Endothelial cell of umbilical vein (primary cell): Measurements from ENCODE around the gene GLRX5. TPM values are rescaled to one million over a fixed set of nuclear protein-coding genes. Genes with fewer than 3 reads are reported as not detected.

Experiments
- BruUV-seq: library from RNA; stranded (reverse); fragments of 400-500 nt; replicated peaks from 2 replicates; lab custom pipeline; 2021; lab: Mats Ljungman, UMichigan
- CTCF ChIA-PET: fragments of 300-600, 350-600 bp; sonication (Branson Sonifier 250); formaldehyde crosslinking; loops from one replicate; lab custom pipeline; 2021; ENCODE audit warnings: antibody characterized with exemption, inconsistent platforms; lab: Charles Lee
- POLR2A ChIA-PET: fragments of 300-600, 350-600 bp; sonication (Branson Sonifier 250); formaldehyde crosslinking; loops from one replicate; lab custom pipeline; 2021; ENCODE audit warnings: antibody characterized with exemption, inconsistent platforms; lab: Charles Lee
- DNase-seq: peaks from one replicate; pipeline ENCODE4 v3.0.0-alpha.2; 2011; ENCODE audit warnings: low read depth, low spot score
- FAIRE-seq: peaks from 2 replicates; lab custom pipeline; 2011; peaks lifted over from hg19 to GRCh38; lab: Jason Lieb, UNC
- H2AFZ ChIP-seq: 2 replicates; pipeline ENCODE4 v1.6.0; 2012; ENCODE audit warnings: low read depth, low read length, control low read depth, inconsistent platforms
- H3K27ac ChIP-seq: 2 replicates; pipeline ENCODE4 v1.5.1; 2011; ENCODE audit warnings: low read depth, mild to moderate bottlenecking, control low read depth, low read length, moderate library complexity; ENCODE audit not compliant: insufficient read depth
- H3K27me3 ChIP-seq, 2 experiments: 2 replicates each; pipeline versions ENCODE4 v1.6.0 to v1.6.1; 2011; ENCODE audit warnings: low read length in 2 of 2, mixed read lengths in 1 of 2; ENCODE audit not compliant: control insufficient read depth in 2 of 2, insufficient read depth in 2 of 2
- H3K36me3 ChIP-seq, 2 experiments: 2 replicates in 1 of 2; 3 replicates in 1 of 2; pipeline ENCODE4 v1.5.1; 2011; ENCODE audit warnings: low read length in 2 of 2, mild to moderate bottlenecking in 1 of 2, moderate library complexity in 1 of 2; ENCODE audit not compliant: control insufficient read depth in 2 of 2, insufficient read depth in 2 of 2; ENCODE audit errors: extremely low read depth in 1 of 2
- H3K4me1 ChIP-seq: 3 replicates; pipeline ENCODE4 v1.5.1; 2011; ENCODE audit warnings: mild to moderate bottlenecking, low read length; ENCODE audit not compliant: control insufficient read depth, insufficient read depth; ENCODE audit errors: extremely low read depth
- H3K4me2 ChIP-seq: 2 replicates; pipeline ENCODE4 v1.6.1; 2011; ENCODE audit warnings: low read length, control low read depth, mixed read lengths; ENCODE audit not compliant: insufficient read depth
- H3K4me3 ChIP-seq, 3 experiments: fragments of 200-600 bp in 1 of 3; sonication (generic), shearing (Covaris generic) in 1 of 3; replicated peaks in 1 of 3; 2 replicates each; pipeline ENCODE4 v1.5.1; 2011 to 2016; ENCODE audit warnings: control low read depth in 3 of 3, low read length in 3 of 3, mild to moderate bottlenecking in 2 of 3, inconsistent platforms in 1 of 3, low read depth in 1 of 3, moderate library complexity in 1 of 3; ENCODE audit not compliant: insufficient read depth in 1 of 3
- H3K79me2 ChIP-seq: 2 replicates; pipeline ENCODE4 v1.6.0; 2012; ENCODE audit warnings: low read length, inconsistent platforms; ENCODE audit not compliant: control insufficient read depth, insufficient read depth
- H3K9ac ChIP-seq: replicated peaks from 2 replicates; pipeline ENCODE3; 2011; ENCODE audit warnings: low read length, control low read depth; ENCODE audit not compliant: insufficient read depth; ENCODE audit errors: extremely low read depth
- H3K9me1 ChIP-seq: replicated peaks from 3 replicates; pipeline ENCODE4 v1.6.0; 2011; ENCODE audit warnings: mild to moderate bottlenecking, low read length; ENCODE audit not compliant: control insufficient read depth, insufficient read depth; ENCODE audit errors: extremely low read depth
- H3K9me3 ChIP-seq: replicated peaks from 2 replicates; pipeline ENCODE4 v1.5.1; 2012; ENCODE audit warnings: low read length, inconsistent platforms; ENCODE audit not compliant: control insufficient read depth, insufficient read depth
- H4K20me1 ChIP-seq: replicated peaks from 2 replicates; pipeline ENCODE3; 2011; ENCODE audit warnings: mild to moderate bottlenecking, low read length; ENCODE audit not compliant: control insufficient read depth, insufficient read depth; ENCODE audit errors: extremely low read depth
- EZH2 ChIP-seq: IDR thresholded peaks from 2 replicates; pipeline ENCODE4 v1.6.1; 2012; ENCODE audit warnings: borderline replicate concordance, low read depth, mild to moderate bottlenecking, moderate library complexity, low read length, inconsistent platforms; ENCODE audit not compliant: severe bottlenecking
- FOS ChIP-seq: IDR thresholded peaks from 2 replicates; pipeline ENCODE4 v1.6.1; 2011; ENCODE audit warnings: mild to moderate bottlenecking, low read length, moderate library complexity, borderline replicate concordance; ENCODE audit not compliant: insufficient read depth
- GATA2 ChIP-seq: IDR thresholded peaks from 2 replicates; pipeline ENCODE4 v1.7.0; 2011; ENCODE audit warnings: low read depth, mild to moderate bottlenecking, moderate library complexity, mixed read lengths, low read length; ENCODE audit not compliant: insufficient read length, insufficient read depth
- JUN ChIP-seq: IDR thresholded peaks from 2 replicates; pipeline ENCODE4 v1.6.1; 2011; ENCODE audit warnings: borderline replicate concordance, low read depth; ENCODE audit not compliant: insufficient read length, insufficient read depth
- MAX ChIP-seq: IDR thresholded peaks from 2 replicates; pipeline ENCODE4 v1.6.1; 2011; ENCODE audit not compliant: insufficient read depth, insufficient read length
- MYC ChIP-seq: IDR thresholded peaks from one replicate; pipeline ENCODE4 v1.6.1; 2011; ENCODE audit warnings: mild to moderate bottlenecking, low read depth, low read length
- POLR2A ChIP-seq: IDR thresholded peaks from 2 replicates; pipeline ENCODE4 v1.6.1; 2012; ENCODE audit warnings: low read depth, mild to moderate bottlenecking, control low read depth, low read length
- POLR2AphosphoS5 ChIP-seq: IDR thresholded peaks from 2 replicates; pipeline ENCODE4 v1.6.1; 2012; ENCODE audit warnings: low read depth, mild to moderate bottlenecking, control low read depth, low read length, moderate library complexity; ENCODE audit not compliant: insufficient read depth
- dilution Hi-C: fragments of 300-500 bp; cut with MboI; formaldehyde crosslinking; loops from one replicate; pipeline ENCODE4 v1.15.0; 2019; ENCODE audit warnings: low sequenced_read_pairs; ENCODE audit not compliant: extremely low pct_ligation_motif_present
- intact Hi-C: fragments of 100-400 bp; cut with micrococcal nuclease; formaldehyde crosslinking; loops from one replicate; pipeline ENCODE4 v1.10.0; 2022
- polyA plus RNA-seq, 4 experiments: library from polyadenylated mRNA; depleted of rRNA in 3 of 4; stranded (reverse) in 3 of 4; unstranded in 1 of 4; fragments of >200 nt; gene quantifications; 2 replicates each; pipeline versions ENCODE4 v1.2.1 to v1.2.3, GENCODE V29; 2011 to 2012; ENCODE audit warnings: missing spikeins in 1 of 4
- total RNA-seq: library from RNA; stranded (reverse); gene quantifications from 2 replicates; pipeline ENCODE4 v1.2.3, GENCODE V29; 2021
- TF ChIP-seq, protein P1 (sequence below), 2 donors: IDR thresholded peaks; 1 replicate in 1 of 2; 2 replicates in 1 of 2; pipeline ENCODE4 v1.5.1; 2011; ENCODE audit warnings: low read length in 2 of 2, mild to moderate bottlenecking in 2 of 2, moderate library complexity in 2 of 2, control low read depth in 1 of 2, inconsistent platforms in 1 of 2, low read depth in 1 of 2; ENCODE audit not compliant: insufficient read depth in 1 of 2; ENCODE audit errors: extremely low read depth in 1 of 2

The GLRX5 gene
- total and polyA plus RNA-seq, 2 donors (not counting 3 experiments of a cell fraction or from before 2014, with no cell fraction given): 42.6 to 52.0 TPM

DNA sequence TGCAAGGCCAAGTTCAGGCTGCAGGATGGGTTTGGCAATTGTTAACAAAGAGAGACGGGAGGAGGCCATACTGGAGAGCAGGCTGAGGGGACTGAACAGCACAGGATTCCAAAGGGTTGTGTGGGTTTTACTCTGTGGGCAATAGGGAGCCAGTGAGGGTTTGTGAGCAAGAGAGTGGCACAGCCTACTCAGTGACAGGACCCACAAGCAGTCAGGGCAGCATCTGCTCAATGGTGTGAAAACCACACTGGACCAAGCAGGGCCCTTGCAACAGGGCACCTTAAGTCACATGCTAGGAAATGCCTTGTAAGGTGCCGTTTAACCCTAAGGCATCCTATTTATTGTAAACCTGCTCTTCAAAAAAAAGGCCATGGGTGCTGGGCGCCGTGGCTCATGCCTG is 40.4 kb upstream of the GLRX5 start:
- Histone ChIP-seq H3K27me3 (no peaks in the 10 kb centered on the region), H2AFZ (no peak overlapping the region), H3K4me2 (no peak overlapping the region), H3K79me2 (no peaks in the 10 kb centered on the region), H3K9ac (no peak overlapping the region), H3K9me3 (no peaks in the 10 kb centered on the region), H4K20me1 (no peaks in the 10 kb centered on the region), H3K4me1 (peaks cover 26% of the 10 kb centered on the region), H3K36me3 (no peaks in the 10 kb centered on the region), H3K4me3 (no peak overlapping the region), H3K27ac (no peak overlapping the region), H3K9me1 (no peaks in the 10 kb centered on the region)
- CTCF ChIA-PET: interaction anchor here (1.5 kb wide), 1 partner anchor 24 kb away, joined by 4 read pairs; no protein-coding TSS in a partner anchor
- dilution Hi-C loops: no loop called here
- POLR2A ChIA-PET: no interaction called here
- intact Hi-C loops: loop anchor here (2.0 kb wide), 1 partner anchor 24 kb away; no protein-coding TSS in a partner anchor
- no peak for DNase-seq
- BruUV-seq: no TSS peak
- FAIRE-seq: no peak
- TF ChIP-seq EZH2 (no peak), MAX (no peak), POLR2A (no peak), POLR2AphosphoS5 (no peak), FOS (no peak), JUN (no peak), GATA2 (no peak), MYC (no peak)
- TF ChIP-seq, protein P1, sequence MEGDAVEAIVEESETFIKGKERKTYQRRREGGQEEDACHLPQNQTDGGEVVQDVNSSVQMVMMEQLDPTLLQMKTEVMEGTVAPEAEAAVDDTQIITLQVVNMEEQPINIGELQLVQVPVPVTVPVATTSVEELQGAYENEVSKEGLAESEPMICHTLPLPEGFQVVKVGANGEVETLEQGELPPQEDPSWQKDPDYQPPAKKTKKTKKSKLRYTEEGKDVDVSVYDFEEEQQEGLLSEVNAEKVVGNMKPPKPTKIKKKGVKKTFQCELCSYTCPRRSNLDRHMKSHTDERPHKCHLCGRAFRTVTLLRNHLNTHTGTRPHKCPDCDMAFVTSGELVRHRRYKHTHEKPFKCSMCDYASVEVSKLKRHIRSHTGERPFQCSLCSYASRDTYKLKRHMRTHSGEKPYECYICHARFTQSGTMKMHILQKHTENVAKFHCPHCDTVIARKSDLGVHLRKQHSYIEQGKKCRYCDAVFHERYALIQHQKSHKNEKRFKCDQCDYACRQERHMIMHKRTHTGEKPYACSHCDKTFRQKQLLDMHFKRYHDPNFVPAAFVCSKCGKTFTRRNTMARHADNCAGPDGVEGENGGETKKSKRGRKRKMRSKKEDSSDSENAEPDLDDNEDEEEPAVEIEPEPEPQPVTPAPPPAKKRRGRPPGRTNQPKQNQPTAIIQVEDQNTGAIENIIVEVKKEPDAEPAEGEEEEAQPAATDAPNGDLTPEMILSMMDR (IDR thresholded peaks at IDR 0.05; ENCODE audit: extremely low read depth in 1 of 2, insufficient read depth in 1 of 2, low read depth in 1 of 2, low read length in 2 of 2): no peak
